Fibroblast of the aortic adventitia (primary cell): ENCODE measurements around the gene SEC14L6. TPM values are rescaled to one million over a fixed set of nuclear protein-coding genes. Genes with fewer than 3 reads are reported as not detected.
A peak's percentile ranks its signal among the peaks of the same experiment; 100 is the strongest.
"Not testable (repeated sequence)": the region's sequence is repeated elsewhere in the genome, so short reads cannot be mapped to it uniquely, and the experiment has no call there.

Experiments
- DNase-seq: peaks from one replicate; pipeline ENCODE4 v3.0.0-alpha.2; 2010; ENCODE audit warnings: low read depth
- H3K4me3 ChIP-seq: 2 replicates; pipeline ENCODE4 v1.5.1; 2011; ENCODE audit warnings: low read depth, mild to moderate bottlenecking, control low read depth, low read length, moderate library complexity
- CTCF ChIP-seq: IDR thresholded peaks from 2 replicates; pipeline ENCODE4 v1.5.1; 2011; ENCODE audit warnings: mild to moderate bottlenecking, low read length, control low read depth, inconsistent platforms; ENCODE audit not compliant: insufficient read depth
- total RNA-seq: library from RNA; depleted of rRNA; stranded (reverse); fragments of >200 nt; gene quantifications from 2 replicates; pipeline ENCODE4 v1.2.3, GENCODE V29; 2012; ENCODE audit warnings: low replicate concordance

SEC14L6 gene
- total RNA-seq, 1 donor, result 0.09 TPM

DNA sequence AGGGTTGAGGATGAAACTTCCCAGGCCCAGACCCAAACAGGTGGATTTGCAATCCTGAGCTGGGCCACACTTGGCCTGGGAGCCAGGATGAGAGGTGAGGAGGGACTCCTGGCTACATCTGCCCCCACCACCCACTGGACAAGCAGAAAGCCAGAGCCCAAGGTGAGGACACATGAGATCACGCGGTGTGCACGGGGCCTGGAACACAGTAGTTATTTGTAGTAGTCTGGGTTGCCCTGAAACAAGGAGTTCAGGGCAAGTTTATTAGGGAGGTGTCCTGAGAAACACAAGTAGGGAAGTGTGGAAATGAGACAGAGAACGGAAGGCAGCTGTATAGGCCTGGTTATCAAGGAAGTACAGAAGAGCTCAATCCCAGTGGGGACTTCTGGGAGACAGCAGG is 647 bp upstream of the SEC14L6 start:
- DNase-seq, result no peak
- no peak overlapping the region for H3K4me3 ChIP-seq
- TF ChIP-seq CTCF, result no peak

DNA sequence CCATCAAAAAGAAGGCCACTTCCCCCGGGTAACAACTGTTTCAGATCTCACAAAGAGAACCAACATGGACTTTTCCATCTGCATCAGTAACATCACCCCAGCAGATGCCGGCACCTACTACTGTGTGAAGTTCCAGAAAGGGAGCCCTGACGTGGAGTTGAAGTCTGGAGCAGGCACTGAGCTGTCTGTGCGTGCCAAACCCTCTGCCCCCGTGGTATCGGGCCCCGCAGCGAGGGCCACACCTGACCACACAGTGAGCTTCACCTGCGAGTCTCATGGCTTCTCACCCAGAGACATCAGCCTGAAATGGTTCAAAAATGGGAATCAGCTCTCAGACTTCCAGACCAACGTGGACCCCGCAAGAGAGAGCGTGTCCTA is 3.7 kb downstream of the SEC14L6 start:
- H3K4me3 ChIP-seq, result no peak overlapping the region
- no peak for DNase-seq
- no peak for TF ChIP-seq CTCF

DNA sequence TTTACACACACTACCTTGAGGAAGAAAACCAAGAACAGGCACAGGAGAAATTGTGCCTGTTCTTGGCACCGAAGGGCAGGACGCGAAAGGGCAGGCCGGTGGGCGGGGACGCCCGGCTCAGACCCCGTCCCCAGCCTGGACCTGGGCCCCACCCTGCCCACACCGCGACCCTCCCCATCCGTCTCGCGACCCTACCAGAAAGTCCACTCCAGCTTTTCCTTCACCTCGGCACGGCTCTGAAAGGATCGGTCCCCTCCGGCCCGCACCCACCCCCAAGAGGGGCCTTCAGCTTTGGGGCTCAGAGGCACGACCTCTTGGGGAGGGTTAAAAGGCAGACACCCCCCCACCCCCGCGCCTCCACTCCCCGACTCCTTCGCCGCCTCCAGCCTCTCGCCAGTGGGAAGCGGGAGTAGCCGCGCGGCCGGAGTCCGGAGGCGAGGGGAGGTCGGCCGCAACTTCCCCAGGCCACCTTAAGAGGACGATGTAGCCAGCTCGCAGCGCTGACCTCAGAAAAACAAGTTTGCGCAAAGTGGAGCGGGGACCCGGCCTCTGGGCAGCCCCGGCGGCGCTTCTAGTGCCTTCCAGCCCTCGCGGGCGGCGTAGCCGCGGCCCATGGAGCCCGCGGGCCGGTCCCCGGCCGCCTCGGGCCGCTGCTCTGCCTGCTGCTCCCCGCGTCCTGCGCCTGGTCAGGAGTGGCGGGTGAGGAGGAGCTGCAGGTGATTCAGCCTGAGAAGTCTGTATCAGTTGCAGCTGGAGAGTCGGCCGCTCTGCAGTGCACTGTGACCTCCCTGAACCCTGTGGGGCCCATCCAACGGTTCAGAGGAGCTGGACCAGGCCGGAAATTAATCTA is 4.4 kb downstream of the SEC14L6 start:
- TF ChIP-seq CTCF, result no peak
- H3K4me3 ChIP-seq, result peak overlapping the region; percentile 31
- DNase-seq, result no peak

GRCh38 chr22:30541511-30541910 is 5.0 kb downstream of the SEC14L6 start:
- not testable (repeated sequence) for DNase-seq, H3K4me3 ChIP-seq

GRCh38 chr22:30539368-30539767 is 7.2 kb downstream of the SEC14L6 start:
- H3K4me3 ChIP-seq, result no peak overlapping the region
- DNase-seq, result no peak
- no peak for TF ChIP-seq CTCF

GRCh38 chr22:30538280-30538679 is 8.3 kb downstream of the SEC14L6 start:
- TF ChIP-seq CTCF, result no peak
- no peak overlapping the region for H3K4me3 ChIP-seq
- peak; percentile 12 for DNase-seq

DNA sequence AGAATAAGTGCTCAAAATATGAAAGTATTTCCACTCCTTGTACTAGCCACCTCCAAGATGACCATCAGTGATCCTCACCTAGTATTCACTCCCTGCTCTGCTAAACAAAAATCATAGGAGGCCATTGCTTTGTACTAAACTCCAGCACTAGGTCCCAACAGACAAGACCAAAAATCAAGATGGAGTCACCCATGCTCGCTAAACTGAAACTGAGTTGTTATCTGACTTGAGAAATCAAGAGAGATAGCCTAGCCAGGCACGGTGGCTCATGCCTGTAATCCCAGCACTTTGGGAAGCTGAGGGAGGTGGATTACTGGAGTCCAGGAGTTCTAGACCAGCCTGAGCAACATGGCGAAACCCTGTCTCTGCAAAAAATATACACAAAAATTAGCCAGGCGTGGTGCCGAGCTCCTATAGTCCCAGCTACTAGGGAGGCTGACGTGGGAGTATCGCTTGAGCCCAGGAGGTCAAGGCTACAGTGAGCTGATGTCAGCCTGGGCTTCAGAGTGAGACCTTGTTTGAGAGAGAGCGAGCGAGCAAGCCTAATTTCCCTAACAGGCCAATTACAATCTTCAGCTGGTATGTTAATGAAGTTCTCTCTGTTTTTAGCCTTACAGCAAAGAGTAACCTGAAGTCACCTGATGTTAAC is 9.3 kb downstream of the SEC14L6 start:
- no peak for DNase-seq
- no peak for TF ChIP-seq CTCF
- no peak overlapping the region for H3K4me3 ChIP-seq
